UCSD-AML1 (cell line): Measurements from ENCODE around the gene RAB17.

Experiments used
- DNase-seq: peaks from one replicate; lab custom pipeline; 2025; ENCODE audit not compliant: unreplicated experiment; lab: John Stamatoyannopoulos, UW

The RAB17 gene

GRCh38 chr2:237581326-237581725, 9.2 kb downstream of the RAB17 start:
- no peak for DNase-seq

- no peak for DNase-seq
Observed at GRCh38 chr2:237577956-237578870, 12.3 kb downstream of the RAB17 start.

GRCh38 chr2:237577458-237577857, 13.1 kb downstream of the RAB17 start:
- DNase-seq, result no peak

- no peak for DNase-seq
Observed at GRCh38 chr2:237576974-237577373, 13.6 kb downstream of the RAB17 start.

- no peak for DNase-seq
Observed at GRCh38 chr2:237575869-237576862, 14.4 kb downstream of the RAB17 start.

- DNase-seq, result no peak
Observed at GRCh38 chr2:237574894-237575868, 15.4 kb downstream of the RAB17 start.

GRCh38 chr2:237574467-237574866, 16.1 kb downstream of the RAB17 start:
- no peak for DNase-seq

GRCh38 chr2:237573721-237574415, 16.7 kb downstream of the RAB17 start:
- DNase-seq, result no peak

GRCh38 chr2:237572742-237573101, 17.8 kb downstream of the RAB17 start:
- DNase-seq, result no peak

GRCh38 chr2:237572021-237572741, 18.4 kb downstream of the RAB17 start:
- DNase-seq, result peak; percentile 84

GRCh38 chr2:237571551-237571950, 19.0 kb downstream of the RAB17 start:
- DNase-seq, result no peak

- DNase-seq, result no peak
Observed at GRCh38 chr2:237570776-237571335, 19.7 kb downstream of the RAB17 start.

- DNase-seq, result no peak
Observed at GRCh38 chr2:237569896-237570295, 20.6 kb downstream of the RAB17 start.

GRCh38 chr2:237569041-237569440, 21.5 kb downstream of the RAB17 start:
- no peak for DNase-seq

GRCh38 chr2:237568121-237568660, 22.3 kb downstream of the RAB17 start:
- no peak for DNase-seq

GRCh38 chr2:237567276-237568029, 23.1 kb downstream of the RAB17 start:
- no peak for DNase-seq

GRCh38 chr2:237566401-237567235, 23.9 kb downstream of the RAB17 start, which contains the start of gene PRLH:
TSS of gene PRLH (plus strand) at chr2:237566574. CDS start at chr2:237566574, 0 bp downstream.
- no peak for DNase-seq
